HepG2 (cell line): Measurements from ENCODE around the gene NCOA3. TPM values are rescaled to one million over a fixed set of nuclear protein-coding genes. Genes with fewer than 3 reads are reported as not detected.

ENCODE experiments used
- ARID5B ChIP-seq: IDR thresholded peaks from 2 replicates; pipeline ENCODE4 v1.4.0; 2020; ENCODE audit warnings: mild to moderate bottlenecking, missing genetic modification reagents
- CCDC6 ChIP-seq: sonication (generic); formaldehyde crosslinking; IDR thresholded peaks from 2 replicates; pipeline ENCODE4 v1.8.1; 2022; ENCODE audit warnings: mild to moderate bottlenecking, missing genetic modification reagents, moderate library complexity
- CREM ChIP-seq, 2 experiments: sonication (generic) in 1 of 2; formaldehyde crosslinking in 1 of 2; IDR thresholded peaks; 2 replicates each; pipeline versions ENCODE4 v1.4.0 to v1.6.1; 2016 to 2020; ENCODE audit warnings: antibody characterized with exemption in 1 of 2, mild to moderate bottlenecking in 1 of 2, missing genetic modification reagents in 1 of 2
- FOXC1 ChIP-seq: sonication (generic); formaldehyde crosslinking; IDR thresholded peaks from 2 replicates; pipeline ENCODE4 v1.8.0; 2022; ENCODE audit warnings: mild to moderate bottlenecking, missing genetic modification reagents, borderline replicate concordance
- FOXM1 ChIP-seq: sonication (generic); formaldehyde crosslinking; IDR thresholded peaks from 2 replicates; pipeline ENCODE4 v1.5.0; 2020; ENCODE audit warnings: missing genetic modification reagents
- GTF3A ChIP-seq: sonication (generic); formaldehyde crosslinking; conservative IDR thresholded peaks from 2 replicates; pipeline ENCODE4 v1.4.0; 2020; ENCODE audit warnings: mild to moderate bottlenecking, missing genetic modification reagents
- HOXA3 ChIP-seq: sonication (generic); formaldehyde crosslinking; IDR thresholded peaks from 2 replicates; pipeline ENCODE4 v1.5.0; 2020; ENCODE audit warnings: missing genetic modification reagents
- IKZF1 ChIP-seq: fragments of 450-650 bp; IDR thresholded peaks from 2 replicates; pipeline ENCODE4 v1.7.1; 2016
- IKZF4 ChIP-seq: sonication (generic); formaldehyde crosslinking; IDR thresholded peaks from 2 replicates; pipeline ENCODE4 v1.5.1; 2020; ENCODE audit warnings: borderline replicate concordance, mild to moderate bottlenecking, low read depth, missing genetic modification reagents; ENCODE audit errors: not compliant biosample characterization
- MAFG ChIP-seq: sonication (generic); formaldehyde crosslinking; IDR thresholded peaks from 2 replicates; pipeline ENCODE4 v1.5.1; 2020; ENCODE audit warnings: mild to moderate bottlenecking, missing genetic modification reagents
- MATR3 ChIP-seq: sonication (generic); formaldehyde crosslinking; IDR thresholded peaks from 2 replicates; pipeline ENCODE4 v1.4.0; 2020; ENCODE audit warnings: missing genetic modification reagents
- MTF1 ChIP-seq: sonication (generic); formaldehyde crosslinking; IDR thresholded peaks from 2 replicates; pipeline ENCODE4 v1.5.0; 2020; ENCODE audit warnings: missing genetic modification reagents
- NAIF1 ChIP-seq: sonication (generic); formaldehyde crosslinking; IDR thresholded peaks from 2 replicates; pipeline ENCODE4 v1.5.0; 2020; ENCODE audit warnings: mild to moderate bottlenecking, missing genetic modification reagents, borderline replicate concordance
- NCOA2 ChIP-seq: sonication (generic); formaldehyde crosslinking; IDR thresholded peaks from 2 replicates; pipeline ENCODE4 v1.8.0; 2022; ENCODE audit warnings: inconsistent platforms
- SYNCRIP ChIP-seq: fragments of 200-400 bp; formaldehyde crosslinking; IDR thresholded peaks from 2 replicates; pipeline ENCODE4 v1.6.1; 2018; ENCODE audit warnings: mild to moderate bottlenecking, low read depth, low read length; ENCODE audit not compliant: insufficient read depth
- TOPORS ChIP-seq: sonication (generic); formaldehyde crosslinking; IDR thresholded peaks from 2 replicates; pipeline ENCODE4 v1.8.0; 2023; ENCODE audit warnings: mild to moderate bottlenecking, missing genetic modification reagents
- ZNF12 ChIP-seq: sonication (generic); formaldehyde crosslinking; IDR thresholded peaks from 2 replicates; pipeline ENCODE4 v1.5.0; 2020; ENCODE audit warnings: missing genetic modification reagents
- ZNF253 ChIP-seq: sonication (generic); formaldehyde crosslinking; IDR thresholded peaks from 2 replicates; pipeline ENCODE4 v1.8.0; 2022; ENCODE audit warnings: mild to moderate bottlenecking, missing genetic modification reagents, borderline replicate concordance
- ZNF329 ChIP-seq: sonication (generic); formaldehyde crosslinking; IDR thresholded peaks from 2 replicates; pipeline ENCODE4 v1.9.0; 2021; ENCODE audit warnings: low read depth, mild to moderate bottlenecking, missing genetic modification reagents
- ZNF331 ChIP-seq: sonication (generic); formaldehyde crosslinking; IDR thresholded peaks from 2 replicates; pipeline ENCODE4 v1.4.0; 2020; ENCODE audit warnings: missing genetic modification reagents
- ZNF550 ChIP-seq: sonication (generic); formaldehyde crosslinking; IDR thresholded peaks from 2 replicates; pipeline ENCODE4 v1.4.0; 2020; ENCODE audit warnings: mild to moderate bottlenecking, missing genetic modification reagents, borderline replicate concordance
- ZNF607 ChIP-seq: sonication (generic); formaldehyde crosslinking; IDR thresholded peaks from 2 replicates; pipeline ENCODE4 v1.5.1; 2020; ENCODE audit warnings: missing genetic modification reagents, mild to moderate bottlenecking, borderline replicate concordance
- polyA plus RNA-seq, 8 experiments: library from polyadenylated mRNA; depleted of rRNA in 3 of 8; stranded (reverse) in 7 of 8; unstranded in 1 of 8; fragments of >200 nt; fragmentation: Illumina TruSeq in 4 of 8; extraction: Trizol in 4 of 8; gene quantifications; 2 replicates each; pipeline versions ENCODE4 v1.2.1 to v1.2.3, GENCODE V29; 2011 to 2016; ENCODE audit warnings: low read depth in 4 of 8, missing spikeins in 1 of 8, mixed read lengths in 1 of 8; ENCODE audit not compliant: insufficient read depth in 1 of 8
- total RNA-seq, 5 experiments: library from RNA; depleted of rRNA; stranded (reverse); fragments of >200 nt; fragmentation: Illumina TruSeq; extraction: Trizol; gene quantifications; 2 replicates each; pipeline ENCODE4 v1.2.3, GENCODE V29; 2016; ENCODE audit warnings: low read depth in 1 of 5
- TF ChIP-seq, protein P1 (sequence below): sonication (generic); formaldehyde crosslinking; IDR thresholded peaks from 2 replicates; pipeline ENCODE4 v1.5.0; 2020; ENCODE audit warnings: missing genetic modification reagents, mild to moderate bottlenecking, borderline replicate concordance
- TF ChIP-seq, protein P2 (sequence below): sonication (generic); formaldehyde crosslinking; IDR thresholded peaks from 2 replicates; pipeline ENCODE4 v1.4.0; 2020; ENCODE audit warnings: missing genetic modification reagents, mild to moderate bottlenecking, borderline replicate concordance

NCOA3 gene
- total and polyA plus RNA-seq, 2 of the 13 experiments (the other 11 are each of a cell fraction or from before 2014, with no cell fraction given) = 35.0 to 56.8 TPM

DNA sequence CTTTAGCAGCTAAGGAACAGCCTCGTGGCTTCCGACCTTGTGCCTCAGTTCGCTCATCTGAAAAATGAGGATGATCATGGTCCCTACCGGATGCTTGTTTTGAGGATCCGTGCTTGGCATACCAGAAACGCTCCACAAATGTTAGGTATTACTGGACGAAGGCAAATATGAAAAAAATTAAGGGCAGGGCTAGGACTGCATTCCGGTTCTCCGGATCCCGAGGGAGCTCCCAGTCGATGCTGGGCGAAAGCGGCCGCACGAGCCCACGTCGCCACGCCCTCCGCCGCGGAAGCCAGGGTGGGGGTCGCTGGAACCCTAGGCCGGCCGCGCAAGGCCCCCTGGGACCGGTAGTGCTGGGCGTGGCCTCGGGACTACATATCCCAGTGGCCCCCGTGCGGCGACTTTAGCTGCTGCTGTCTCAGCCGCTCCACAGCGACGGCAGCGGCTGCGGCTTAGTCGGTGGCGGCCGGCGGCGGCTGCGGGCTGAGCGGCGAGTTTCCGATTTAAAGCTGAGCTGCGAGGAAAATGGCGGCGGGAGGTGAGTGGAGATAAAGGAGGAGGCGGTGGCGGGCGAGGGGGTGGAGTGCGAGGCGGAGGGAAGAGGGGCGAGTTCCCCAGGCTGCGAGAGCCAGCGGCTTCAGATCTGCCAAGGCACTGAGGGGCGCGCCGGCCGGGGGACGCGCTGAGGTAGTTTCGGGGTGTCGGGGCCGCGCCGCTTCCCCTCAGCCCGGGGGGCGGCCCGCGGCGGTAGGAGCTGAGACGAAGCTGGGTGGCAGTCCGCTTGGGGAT lies at the start of gene NCOA3 (continued):
- TF ChIP-seq SYNCRIP (no peak), CCDC6 (CRISPR knock-in tag) (peak; percentile 96), ARID5B (CRISPR knock-in tag) (peak; percentile 91), NAIF1 (peak; percentile 91), MTF1 (CRISPR knock-in tag) (peak; percentile 35; the same call in 1 of the 2 replicates), IKZF1 (no peak), FOXC1 (CRISPR knock-in tag) (no peak; the same call in 1 of the 2 replicates), FOXM1 (CRISPR knock-in tag) (no peak), MAFG (no peak), ZNF331 (CRISPR knock-in tag) (peak; percentile 96), NCOA2 (peak; percentile 81), ZNF12 (peak; percentile 83), MATR3 (CRISPR knock-in tag) (no peak), GTF3A (no peak), ZNF607 (CRISPR knock-in tag) (peak; percentile 98), IKZF4 (CRISPR knock-in tag) (peak; percentile 88), ZNF253 (CRISPR knock-in tag) (no peak; the same call in 1 of the 2 replicates), TOPORS (CRISPR knock-in tag) (no peak; the same call in 1 of the 2 replicates), CREM (IDR thresholded peaks at IDR 0.05) (peak; percentile 74; the same call in 1 of the 2 replicates), CREM (CRISPR knock-in tag; IDR thresholded peaks at IDR 0.05) (no peak; the same call in 1 of the 2 replicates), ZNF329 (CRISPR knock-in tag) (peak; percentile 92; the same call in 1 of the 2 replicates), HOXA3 (peak; percentile 98), ZNF550 (no peak)
- TF ChIP-seq, protein P1, sequence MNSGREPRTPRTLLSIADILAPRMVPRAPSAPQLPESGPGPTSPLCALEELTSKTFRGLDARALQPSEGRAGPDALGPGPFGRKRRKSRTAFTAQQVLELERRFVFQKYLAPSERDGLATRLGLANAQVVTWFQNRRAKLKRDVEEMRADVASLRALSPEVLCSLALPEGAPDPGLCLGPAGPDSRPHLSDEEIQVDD = peak; percentile 82
- TF ChIP-seq, protein P2, sequence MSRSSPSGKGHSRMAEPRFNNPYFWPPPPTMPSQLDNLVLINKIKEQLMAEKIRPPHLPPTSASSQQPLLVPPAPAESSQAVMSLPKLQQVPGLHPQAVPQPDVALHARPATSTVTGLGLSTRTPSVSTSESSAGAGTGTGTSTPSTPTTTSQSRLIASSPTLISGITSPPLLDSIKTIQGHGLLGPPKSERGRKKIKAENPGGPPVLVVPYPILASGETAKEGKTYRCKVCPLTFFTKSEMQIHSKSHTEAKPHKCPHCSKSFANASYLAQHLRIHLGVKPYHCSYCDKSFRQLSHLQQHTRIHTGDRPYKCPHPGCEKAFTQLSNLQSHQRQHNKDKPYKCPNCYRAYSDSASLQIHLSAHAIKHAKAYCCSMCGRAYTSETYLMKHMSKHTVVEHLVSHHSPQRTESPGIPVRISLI (CRISPR knock-in tag) = peak; percentile 84
